Stimulated activated memory B cell treated with anti-CD40 and anti-IgM and Interleukin-4, amounts not matched to agents 10 μg/mL and 1 μg/mL and 100 μg/mL, for 72 hours (primary cell): ENCODE measurements around the gene SPRR1B.

Source experiments
- ATAC-seq: fragments of 150-1000 bp; cut with Tn5 transposase; 2 replicates; pipeline ENCODE4 v1.10.0; 2021
- H3K27ac Mint-ChIP-seq: one replicate; pipeline ENCODE4 v1.8.0; 2022; ENCODE audit warnings: mild to moderate bottlenecking, mixed read lengths
- H3K27me3 Mint-ChIP-seq: one replicate; pipeline ENCODE4 v1.8.0; 2022; ENCODE audit warnings: mixed read lengths
- H3K36me3 Mint-ChIP-seq: one replicate; pipeline ENCODE4 v1.8.0; 2022; ENCODE audit warnings: mixed read lengths
- H3K4me1 Mint-ChIP-seq: one replicate; pipeline ENCODE4 v1.8.0; 2022; ENCODE audit warnings: mixed read lengths
- H3K4me3 Mint-ChIP-seq: one replicate; pipeline ENCODE4 v1.8.0; 2022; ENCODE audit warnings: mild to moderate bottlenecking, moderate library complexity, mixed read lengths
- H3K9me3 Mint-ChIP-seq: one replicate; pipeline ENCODE4 v1.8.0; 2022; ENCODE audit warnings: mixed read lengths

SPRR1B gene

DNA sequence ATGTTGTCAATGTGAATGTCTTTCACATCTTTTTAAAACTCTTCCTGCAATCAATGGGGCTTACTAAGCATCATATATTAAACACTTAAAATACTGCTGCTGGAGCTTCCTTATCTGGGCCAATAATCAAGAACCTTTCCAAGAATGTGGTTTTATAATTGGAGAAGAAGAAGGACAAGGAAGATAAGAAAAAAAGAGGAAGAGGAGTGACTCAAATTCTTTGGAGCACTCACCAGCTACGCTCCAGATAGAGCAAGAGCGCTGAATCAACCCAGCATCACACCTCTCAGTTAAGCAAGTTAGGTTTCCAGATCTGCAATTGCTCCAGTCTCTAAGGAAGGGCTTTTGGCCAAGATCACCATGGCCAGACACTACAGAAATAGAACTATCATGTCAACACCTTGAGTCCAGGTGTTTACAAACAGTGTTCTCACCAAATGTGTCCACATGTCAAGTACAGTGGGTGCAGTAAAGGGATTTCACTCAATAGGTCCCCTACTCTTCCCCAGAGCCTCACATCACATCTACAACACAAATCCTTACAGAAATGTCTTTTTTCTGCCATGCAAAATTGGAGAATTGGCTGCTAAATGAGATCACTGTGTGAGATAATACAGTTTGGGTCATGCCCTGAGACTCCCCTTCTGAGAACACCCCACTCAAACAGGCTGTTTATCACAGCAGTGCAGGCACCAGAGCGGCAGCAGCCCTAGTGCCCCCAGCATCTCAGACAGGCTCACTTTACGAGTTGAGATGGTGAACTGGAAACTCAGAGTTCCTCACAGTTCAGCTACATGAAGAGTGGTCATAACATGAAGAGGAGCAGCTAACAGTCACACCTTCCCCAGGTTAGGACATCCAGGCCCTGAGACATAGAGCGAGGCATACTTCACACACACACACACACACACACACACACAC, 42.1 kb downstream of the SPRR1B start:
- Mint-ChIP-seq H3K27ac (no peak overlapping the region), H3K27me3 (peaks cover under 1% of the 10 kb centered on the region), H3K36me3 (no peaks in the 10 kb centered on the region), H3K9me3 (peaks cover 2% of the 10 kb centered on the region), H3K4me1 (no peaks in the 10 kb centered on the region), H3K4me3 (no peak overlapping the region)
- ATAC-seq, result no peak

DNA sequence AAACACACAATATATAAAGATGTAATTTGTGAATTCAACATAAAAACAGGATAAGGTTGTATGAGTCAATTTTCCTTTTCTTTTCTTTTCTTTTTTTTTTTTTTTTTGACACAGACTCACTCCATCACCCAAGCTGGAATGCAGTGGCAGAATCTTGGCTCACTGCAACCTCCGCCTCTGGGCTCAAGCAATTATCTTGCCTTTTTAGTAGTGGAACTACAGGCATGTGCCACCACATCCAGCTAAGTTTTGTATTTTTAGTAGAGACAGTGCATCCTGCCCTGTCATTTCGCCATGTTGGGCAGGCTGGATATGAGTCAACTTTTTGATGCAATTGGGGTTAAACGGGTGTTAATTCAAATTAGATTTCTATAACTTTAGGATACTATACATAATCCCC, 50.7 kb downstream of the SPRR1B start:
- Mint-ChIP-seq H3K36me3 (no peaks in the 10 kb centered on the region), H3K4me3 (no peak overlapping the region), H3K27me3 (peaks cover 49% of the 10 kb centered on the region), H3K27ac (no peak overlapping the region), H3K4me1 (no peaks in the 10 kb centered on the region), H3K9me3 (peaks cover 6% of the 10 kb centered on the region)
- no peak for ATAC-seq
